H7 (cell line): ENCODE data around the gene MAGEA4. TPM values are rescaled to one million over a fixed set of nuclear protein-coding genes. Genes with fewer than 3 reads are reported as not detected.

Experiments
- DNase-seq: peaks from one replicate; pipeline ENCODE4 v3.0.0; 2012
- H3K27me3 ChIP-seq: 2 replicates; pipeline ENCODE4 v1.6.0; 2011; ENCODE audit warnings: mild to moderate bottlenecking, low read length; ENCODE audit not compliant: control insufficient read depth, insufficient read depth
- H3K36me3 ChIP-seq: replicated peaks from 2 replicates; pipeline ENCODE4 v1.5.1; 2011; ENCODE audit warnings: low read length; ENCODE audit not compliant: control insufficient read depth, insufficient read depth
- H3K4me3 ChIP-seq: 2 replicates; pipeline ENCODE4 v1.5.1; 2011; ENCODE audit warnings: low read depth, mild to moderate bottlenecking, control low read depth, low read length, moderate library complexity; ENCODE audit not compliant: insufficient read depth
- total RNA-seq: library from RNA; depleted of rRNA; stranded (reverse); fragments of >200 nt; shearing (Covaris generic); gene quantifications from 2 replicates; pipeline ENCODE4 v1.2.3, GENCODE V29; 2014; rRNA removed

The MAGEA4 gene, protein sequence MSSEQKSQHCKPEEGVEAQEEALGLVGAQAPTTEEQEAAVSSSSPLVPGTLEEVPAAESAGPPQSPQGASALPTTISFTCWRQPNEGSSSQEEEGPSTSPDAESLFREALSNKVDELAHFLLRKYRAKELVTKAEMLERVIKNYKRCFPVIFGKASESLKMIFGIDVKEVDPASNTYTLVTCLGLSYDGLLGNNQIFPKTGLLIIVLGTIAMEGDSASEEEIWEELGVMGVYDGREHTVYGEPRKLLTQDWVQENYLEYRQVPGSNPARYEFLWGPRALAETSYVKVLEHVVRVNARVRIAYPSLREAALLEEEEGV
- total RNA-seq, result 94.1 and 138 TPM in 2 replicates

DNA sequence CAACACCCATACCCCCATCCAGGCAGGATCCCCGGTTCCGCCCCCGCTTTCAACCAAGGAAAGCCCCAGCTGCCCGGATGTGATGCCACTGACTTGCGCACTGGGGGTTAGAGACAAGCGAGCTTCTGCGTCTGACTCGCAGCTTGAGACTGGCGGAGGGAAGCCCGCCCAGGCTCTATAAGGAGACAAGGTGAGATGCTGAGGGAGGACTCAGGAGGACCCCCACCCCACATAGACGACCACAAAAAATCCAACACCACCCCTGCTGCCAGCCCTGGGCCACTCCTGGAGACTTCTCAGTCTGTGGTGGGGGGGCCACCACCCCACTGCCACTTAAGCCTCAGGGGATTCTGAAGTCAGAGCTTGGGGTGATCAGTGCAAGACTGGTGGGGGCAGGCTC, at the start of gene MAGEA4:
MAGEA4 (plus strand) TSS at position 110 of the 400 bp plus-strand sequence. CDS start 10,776 bp downstream, outside the sequence.
- no peaks in the 10 kb centered on the region for H3K27me3 ChIP-seq
- no peaks in the 10 kb centered on the region for H3K36me3 ChIP-seq
- no peak for DNase-seq
- peak within 1 kb of the TSS; percentile 28; the same call in 1 of the 2 replicates for H3K4me3 ChIP-seq

DNA sequence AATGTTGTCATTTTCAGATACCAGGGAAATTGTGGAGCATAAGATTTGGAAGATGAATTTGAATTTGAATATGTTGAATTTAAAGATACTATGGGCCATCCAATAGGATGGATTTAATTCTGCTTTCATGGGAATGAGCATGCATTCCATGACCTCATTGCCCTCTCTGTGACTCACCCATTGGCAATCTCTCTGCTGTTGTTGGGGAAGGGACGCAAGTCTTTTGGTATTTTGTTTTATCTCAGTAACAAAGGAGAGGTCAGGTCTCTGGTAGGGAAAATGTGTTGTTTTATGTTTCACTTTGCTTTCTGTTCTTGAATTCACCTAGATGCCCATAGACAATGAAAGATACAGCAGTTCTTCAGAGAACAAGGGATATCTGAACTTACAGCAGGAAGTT, 42.1 kb upstream of the MAGEA4 start:
- no peak for DNase-seq
- H3K36me3 ChIP-seq, result no peaks in the 10 kb centered on the region
- no peaks in the 10 kb centered on the region for H3K27me3 ChIP-seq
- H3K4me3 ChIP-seq, result no peak overlapping the region

DNA sequence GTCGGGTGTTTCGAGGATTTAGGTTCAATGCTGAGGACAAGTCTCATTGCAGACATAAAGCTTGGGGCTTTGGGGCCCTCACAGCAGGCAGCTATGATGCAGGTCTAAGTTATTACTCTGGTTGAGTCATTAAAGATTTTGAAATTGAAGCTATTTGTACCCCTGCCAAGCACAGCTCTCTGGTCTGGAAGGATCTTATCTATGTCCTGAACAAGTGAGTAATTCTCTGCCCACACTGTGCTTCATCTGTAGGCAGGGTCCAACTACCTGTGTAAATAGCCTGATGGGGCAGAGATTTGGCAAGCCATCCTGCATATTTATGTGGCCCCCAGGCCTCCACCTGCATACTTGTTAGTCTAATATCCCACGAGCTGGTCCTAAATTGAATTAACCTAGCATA, 41.4 kb upstream of the MAGEA4 start:
- DNase-seq, result no peak
- Histone ChIP-seq H3K27me3 (no peaks in the 10 kb centered on the region), H3K4me3 (no peak overlapping the region), H3K36me3 (no peaks in the 10 kb centered on the region)

DNA sequence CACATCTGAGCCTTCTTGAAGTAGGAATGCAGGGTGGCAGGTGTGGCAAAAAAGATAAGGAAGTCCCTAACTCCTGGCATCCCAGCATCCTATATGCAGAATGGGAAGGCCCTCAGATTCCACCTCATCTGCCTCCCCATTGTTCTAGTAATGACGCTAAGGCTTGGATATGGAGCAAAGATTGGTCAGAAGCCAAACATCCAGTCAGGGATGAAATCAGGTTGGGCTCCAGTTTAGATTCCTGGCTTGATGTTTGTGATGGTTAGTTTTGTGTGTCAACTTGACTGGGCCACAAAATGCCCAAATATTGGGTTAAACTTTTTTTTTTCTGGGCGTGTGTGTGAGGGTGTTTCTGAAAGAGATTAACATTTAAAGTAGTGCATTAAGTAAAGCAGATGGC, 39.6 kb upstream of the MAGEA4 start:
- Histone ChIP-seq H3K27me3 (no peaks in the 10 kb centered on the region), H3K36me3 (no peaks in the 10 kb centered on the region), H3K4me3 (no peak overlapping the region)
- DNase-seq, result no peak

DNA sequence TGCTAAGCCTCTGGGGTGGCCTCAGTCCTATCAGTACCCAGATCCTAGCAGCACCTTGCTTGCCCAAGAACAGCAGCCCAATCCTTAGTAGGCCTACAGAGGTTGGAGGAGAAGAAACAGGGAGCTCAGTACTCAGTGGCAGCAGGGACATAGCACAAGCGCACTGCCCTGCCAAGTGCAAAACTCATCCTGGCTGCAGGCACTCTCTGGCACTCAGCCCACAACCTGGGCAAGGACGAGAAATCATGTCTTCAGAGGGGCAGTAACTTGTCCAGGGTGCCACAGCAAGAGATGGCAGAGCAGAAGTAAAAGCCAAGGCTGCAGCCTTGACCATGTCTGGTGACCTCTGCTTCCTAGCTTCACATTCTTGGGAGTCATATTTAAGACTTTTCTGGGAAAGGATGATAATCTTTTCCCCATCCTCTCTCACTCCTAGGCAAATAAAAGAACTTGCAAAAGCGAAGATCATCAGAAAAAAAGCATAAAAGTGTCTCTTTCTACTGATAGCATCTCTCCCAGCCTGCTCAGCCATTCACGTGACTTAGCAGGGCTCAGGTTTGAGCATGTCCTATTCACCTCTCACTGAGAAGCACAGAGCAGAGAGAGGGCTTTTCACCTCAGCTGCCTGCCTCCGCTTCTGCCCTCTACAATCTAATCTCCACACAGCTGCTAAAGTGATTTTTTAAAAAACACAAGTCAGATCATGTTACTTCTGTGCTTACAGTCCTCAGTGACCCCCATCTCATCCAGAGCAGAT, 37.2 kb upstream of the MAGEA4 start:
- DNase-seq, result no peak
- no peaks in the 10 kb centered on the region for H3K27me3 ChIP-seq
- no peaks in the 10 kb centered on the region for H3K36me3 ChIP-seq
- H3K4me3 ChIP-seq, result no peak overlapping the region

DNA sequence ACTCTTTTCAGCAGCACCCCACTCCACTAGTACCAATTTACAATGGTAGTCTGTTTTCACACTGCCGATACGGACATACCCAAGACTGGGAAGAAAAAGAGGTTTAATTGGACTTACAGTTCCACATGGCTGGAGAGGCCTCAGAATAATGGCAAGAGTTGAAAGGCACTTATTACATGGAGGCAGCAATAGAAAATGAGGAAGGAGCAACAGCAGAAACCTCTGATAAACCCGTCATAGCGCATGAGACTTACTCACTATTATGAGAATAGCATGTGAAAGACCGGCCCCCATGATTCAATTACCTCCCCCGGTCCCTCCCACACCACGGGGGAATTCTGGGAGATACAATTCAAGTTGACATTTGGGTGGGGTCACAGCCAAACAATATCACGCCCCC, 34.1 kb upstream of the MAGEA4 start:
- DNase-seq, result no peak
- Histone ChIP-seq H3K36me3 (no peaks in the 10 kb centered on the region), H3K4me3 (no peak overlapping the region), H3K27me3 (no peaks in the 10 kb centered on the region)

DNA sequence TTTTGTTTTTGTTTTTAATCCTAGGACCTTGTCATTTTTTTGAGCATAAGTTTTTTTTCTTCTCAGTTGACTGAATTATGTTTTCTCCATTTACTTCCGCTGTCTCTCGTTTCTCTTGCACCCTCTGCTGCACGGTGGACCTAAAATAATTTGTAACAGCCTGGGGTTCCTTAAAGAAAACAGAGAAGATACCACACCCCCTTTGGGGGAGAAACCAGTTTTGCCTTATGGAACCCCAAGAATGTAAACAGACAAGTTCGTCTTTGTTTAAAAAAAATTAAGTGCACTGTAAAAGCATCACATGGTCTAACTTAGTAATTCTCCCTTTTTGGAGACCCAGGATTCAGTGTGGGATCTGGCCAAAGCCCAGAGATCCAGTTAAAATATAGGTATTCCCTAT, 32.8 kb upstream of the MAGEA4 start:
- H3K4me3 ChIP-seq, result no peak overlapping the region
- no peaks in the 10 kb centered on the region for H3K27me3 ChIP-seq
- no peak for DNase-seq
- no peaks in the 10 kb centered on the region for H3K36me3 ChIP-seq

DNA sequence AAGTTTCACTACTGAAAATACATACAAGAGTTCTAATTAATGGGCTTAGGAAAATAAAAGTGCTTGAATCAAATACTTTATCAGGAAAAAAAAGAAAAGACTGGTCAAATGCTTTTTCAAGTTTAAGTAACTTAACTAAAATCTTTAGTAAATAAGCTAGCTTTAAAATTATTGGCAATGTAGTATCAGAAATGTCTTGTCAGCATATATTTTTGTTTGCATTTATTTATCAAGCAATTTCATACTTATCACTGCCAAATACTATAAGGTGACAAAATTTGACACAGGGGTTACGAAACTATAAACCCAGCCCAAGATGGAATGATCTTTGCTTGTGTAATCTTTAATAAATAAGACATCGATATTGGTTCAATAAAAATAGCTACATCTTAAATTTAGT, 31.8 kb upstream of the MAGEA4 start:
- Histone ChIP-seq H3K4me3 (no peak overlapping the region), H3K27me3 (no peaks in the 10 kb centered on the region), H3K36me3 (no peaks in the 10 kb centered on the region)
- DNase-seq, result no peak

DNA sequence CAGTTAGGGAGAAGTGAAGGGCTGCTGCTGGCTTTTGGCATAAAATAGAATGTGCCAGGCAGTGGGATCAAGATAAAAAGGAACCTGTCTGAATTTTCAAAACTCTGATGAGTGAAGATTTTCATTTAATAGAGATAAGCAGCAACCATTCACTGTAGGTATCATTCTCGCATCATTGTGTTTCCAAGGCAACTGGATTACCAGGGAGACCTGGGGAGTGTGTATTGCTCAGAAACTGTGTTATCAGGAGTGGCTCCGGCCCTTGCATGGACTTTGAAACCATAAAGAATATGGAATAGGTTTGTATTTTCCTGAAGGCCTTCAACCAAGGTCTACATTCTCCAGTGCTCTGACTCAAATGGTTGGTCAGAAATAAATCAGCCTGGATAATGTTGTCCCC, 23.3 kb upstream of the MAGEA4 start:
- Histone ChIP-seq H3K27me3 (no peaks in the 10 kb centered on the region), H3K4me3 (no peak overlapping the region), H3K36me3 (no peaks in the 10 kb centered on the region)
- DNase-seq, result no peak

DNA sequence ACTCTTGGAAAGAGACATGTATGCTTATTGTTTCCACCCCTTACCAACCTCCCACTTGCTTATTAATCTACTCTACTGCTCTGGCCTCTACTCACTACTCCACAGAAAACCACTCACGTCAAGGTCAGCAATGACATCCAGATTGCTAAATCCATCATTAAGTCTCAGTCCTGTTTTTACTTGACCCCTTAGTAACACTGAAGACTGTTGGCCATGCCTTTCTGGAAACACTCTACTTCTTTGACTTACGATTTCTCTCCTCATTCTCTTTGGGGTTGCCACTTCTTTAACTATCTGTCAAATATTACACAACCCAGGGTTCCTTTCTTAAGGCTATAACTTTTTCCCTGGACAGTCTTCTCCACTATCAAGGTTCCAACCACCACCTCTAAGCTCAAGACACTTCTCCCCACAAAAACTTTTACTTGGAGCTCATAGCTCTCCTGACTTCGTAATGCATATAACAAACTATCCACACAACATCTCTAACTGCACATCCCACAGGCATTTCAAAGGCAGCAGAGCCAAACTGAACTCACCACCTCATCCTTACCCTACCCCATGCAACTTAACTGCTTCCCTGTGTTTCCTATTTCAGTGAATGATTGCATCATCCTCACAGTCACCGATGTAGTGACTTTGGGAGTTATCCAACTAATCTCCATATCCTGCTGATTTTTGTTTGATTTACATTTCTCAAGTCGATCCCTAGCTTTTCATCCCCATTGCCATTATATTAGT, 15.8 kb upstream of the MAGEA4 start:
- Histone ChIP-seq H3K4me3 (no peak overlapping the region), H3K27me3 (no peaks in the 10 kb centered on the region), H3K36me3 (no peaks in the 10 kb centered on the region)
- DNase-seq, result no peak

DNA sequence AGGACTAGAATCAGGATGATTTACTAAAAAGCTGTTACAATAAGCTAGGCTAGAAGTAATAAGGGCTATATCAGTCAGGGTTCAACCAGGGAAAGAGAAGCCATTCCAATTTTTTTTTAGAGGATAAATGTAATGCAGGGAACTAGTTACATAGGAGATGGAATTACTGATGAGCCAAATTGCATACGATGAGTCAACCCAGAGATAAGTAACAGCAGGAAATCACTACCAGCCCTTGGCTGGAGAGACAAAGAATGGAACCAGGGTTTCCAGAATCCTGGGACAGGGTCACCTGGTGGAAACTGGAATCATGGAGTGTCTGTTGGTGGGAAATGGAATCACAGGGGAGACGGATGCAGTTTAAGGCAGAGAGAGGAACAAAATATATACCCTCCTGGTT, 13.1 kb upstream of the MAGEA4 start:
- no peaks in the 10 kb centered on the region for H3K36me3 ChIP-seq
- no peaks in the 10 kb centered on the region for H3K27me3 ChIP-seq
- H3K4me3 ChIP-seq, result no peak overlapping the region
- no peak for DNase-seq

DNA sequence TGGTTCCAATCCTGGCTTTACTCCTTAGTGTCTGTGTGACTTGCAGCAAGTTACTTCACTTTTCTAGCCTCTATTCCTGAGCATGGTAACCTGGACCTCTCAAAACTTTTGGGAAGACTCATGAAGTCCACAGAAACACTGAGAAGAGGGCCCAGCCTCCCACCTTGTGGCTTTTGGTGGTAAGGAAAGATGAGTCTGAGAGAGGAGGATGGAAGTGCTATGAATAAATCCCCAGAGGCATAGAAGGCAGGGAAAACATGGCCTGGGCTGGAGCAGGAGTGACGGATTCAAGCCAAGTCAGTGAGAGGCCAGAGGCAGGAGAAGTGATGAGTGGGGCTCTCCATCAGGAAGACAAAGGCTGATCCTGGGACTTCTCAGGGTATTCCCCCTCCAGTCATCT, 10.9 kb upstream of the MAGEA4 start:
- Histone ChIP-seq H3K27me3 (no peaks in the 10 kb centered on the region), H3K4me3 (no peak overlapping the region), H3K36me3 (no peaks in the 10 kb centered on the region)
- DNase-seq, result no peak

DNA sequence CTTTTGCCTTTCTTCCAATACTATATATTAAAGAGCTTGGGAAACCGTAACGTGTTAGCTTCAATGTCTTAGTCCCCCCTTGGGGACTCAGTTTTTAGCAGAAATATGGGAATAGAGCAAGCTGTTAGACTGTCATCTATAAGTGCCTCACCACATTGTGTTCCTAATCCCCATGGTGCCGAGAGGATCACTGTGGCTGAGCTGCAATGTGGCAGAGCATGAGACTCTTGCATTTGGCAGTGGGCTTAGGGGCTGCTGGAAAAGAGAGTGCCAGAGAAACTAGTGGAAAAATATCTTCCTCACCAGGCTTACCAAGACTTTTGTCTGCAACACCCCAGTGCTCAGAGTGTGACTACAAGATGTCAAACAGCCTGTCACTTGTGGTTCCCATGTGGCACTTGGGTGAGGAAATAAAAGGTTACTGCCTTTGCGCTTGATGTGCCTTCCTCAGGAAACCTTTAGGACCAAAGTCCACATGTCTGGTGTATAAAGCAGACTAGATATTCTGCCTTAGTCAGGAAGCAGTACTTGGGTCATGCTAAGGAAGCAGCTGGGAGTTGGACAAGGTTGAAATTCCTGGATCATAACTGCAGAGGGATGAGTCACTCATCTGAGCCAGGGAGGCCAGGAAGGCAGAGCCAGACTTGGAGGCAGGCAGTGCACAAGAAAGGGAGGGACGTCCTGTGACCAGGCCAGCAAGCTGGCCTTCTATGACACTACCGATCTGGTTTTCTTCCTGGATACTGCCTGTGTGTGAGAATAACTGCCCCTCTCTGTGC, 9.7 kb upstream of the MAGEA4 start:
- Histone ChIP-seq H3K36me3 (no peaks in the 10 kb centered on the region), H3K27me3 (no peaks in the 10 kb centered on the region), H3K4me3 (no peak overlapping the region)
- DNase-seq, result no peak

DNA sequence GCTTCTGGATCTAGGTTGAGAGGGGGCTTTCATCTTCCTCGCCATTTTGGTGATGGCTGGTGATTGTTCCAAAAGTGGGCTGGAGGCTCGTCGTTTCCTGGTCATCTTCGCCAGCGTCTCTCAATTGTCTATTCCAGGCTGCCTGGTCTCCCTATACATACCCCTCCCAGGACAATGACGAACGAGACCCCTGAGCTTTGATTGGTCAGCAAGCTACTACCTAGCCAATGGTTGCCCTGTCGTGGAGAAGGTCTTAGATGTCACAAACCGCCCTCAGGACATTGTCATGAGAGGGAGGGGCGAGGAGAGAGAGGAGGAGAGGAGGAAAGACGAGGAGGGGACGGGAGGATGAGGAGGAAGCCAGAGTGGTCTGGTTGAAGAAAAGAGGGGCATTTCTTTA, 7.7 kb upstream of the MAGEA4 start:
- no peak for DNase-seq
- no peaks in the 10 kb centered on the region for H3K27me3 ChIP-seq
- no peak overlapping the region for H3K4me3 ChIP-seq
- H3K36me3 ChIP-seq, result no peaks in the 10 kb centered on the region
